GM10266 (cell line): ENCODE measurements around the gene CFAP99.
"Not testable (repeated sequence)": the region's sequence is repeated elsewhere in the genome, so short reads cannot be mapped to it uniquely, and the experiment has no call there.

Source experiments
- DNase-seq: peaks from one replicate; pipeline ENCODE4 v3.0.0; 2012; ENCODE audit errors: extremely low spot score
- CTCF ChIP-seq: IDR thresholded peaks from 2 replicates; pipeline ENCODE4 v1.5.1; 2012; ENCODE audit warnings: mild to moderate bottlenecking, low read depth; ENCODE audit not compliant: control insufficient read depth, insufficient read depth; ENCODE audit errors: missing control alignments

The CFAP99 gene

DNA sequence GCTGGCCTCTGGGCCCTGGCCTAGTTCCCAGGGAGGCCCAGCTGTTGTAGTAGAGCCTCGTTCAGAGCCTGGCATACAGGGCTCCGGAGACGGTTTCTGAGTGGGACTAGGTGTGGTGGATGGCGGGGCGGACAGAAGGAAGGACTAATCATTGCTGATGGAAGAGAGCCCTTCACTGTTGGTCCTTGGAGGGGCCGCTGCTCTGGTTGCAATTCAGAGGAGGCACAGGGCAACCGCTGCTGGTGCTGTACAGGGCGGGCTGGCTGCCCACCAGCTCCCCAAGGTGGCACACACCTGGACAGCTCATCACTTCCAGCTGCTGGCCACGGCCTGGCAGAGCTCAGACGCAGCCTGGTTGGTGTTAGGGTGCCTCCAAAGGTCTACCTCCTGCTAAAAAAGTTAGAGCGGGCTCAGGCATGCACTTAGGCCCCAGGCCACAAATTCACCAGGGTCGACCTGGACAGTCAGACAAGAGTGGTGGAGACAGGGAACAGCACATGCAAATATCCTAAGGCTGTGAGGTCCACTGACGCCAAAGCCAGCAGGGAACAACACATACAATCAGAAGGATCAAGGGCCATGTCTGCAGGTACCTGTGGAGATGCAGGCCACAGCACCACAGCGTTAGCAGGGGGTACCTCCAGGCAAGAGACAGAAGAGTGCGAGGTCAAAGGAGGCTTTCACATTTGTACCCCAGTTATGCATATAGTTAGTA lies 42.6 kb downstream of the CFAP99 start:
- TF ChIP-seq CTCF = no peak
- no peak for DNase-seq

DNA sequence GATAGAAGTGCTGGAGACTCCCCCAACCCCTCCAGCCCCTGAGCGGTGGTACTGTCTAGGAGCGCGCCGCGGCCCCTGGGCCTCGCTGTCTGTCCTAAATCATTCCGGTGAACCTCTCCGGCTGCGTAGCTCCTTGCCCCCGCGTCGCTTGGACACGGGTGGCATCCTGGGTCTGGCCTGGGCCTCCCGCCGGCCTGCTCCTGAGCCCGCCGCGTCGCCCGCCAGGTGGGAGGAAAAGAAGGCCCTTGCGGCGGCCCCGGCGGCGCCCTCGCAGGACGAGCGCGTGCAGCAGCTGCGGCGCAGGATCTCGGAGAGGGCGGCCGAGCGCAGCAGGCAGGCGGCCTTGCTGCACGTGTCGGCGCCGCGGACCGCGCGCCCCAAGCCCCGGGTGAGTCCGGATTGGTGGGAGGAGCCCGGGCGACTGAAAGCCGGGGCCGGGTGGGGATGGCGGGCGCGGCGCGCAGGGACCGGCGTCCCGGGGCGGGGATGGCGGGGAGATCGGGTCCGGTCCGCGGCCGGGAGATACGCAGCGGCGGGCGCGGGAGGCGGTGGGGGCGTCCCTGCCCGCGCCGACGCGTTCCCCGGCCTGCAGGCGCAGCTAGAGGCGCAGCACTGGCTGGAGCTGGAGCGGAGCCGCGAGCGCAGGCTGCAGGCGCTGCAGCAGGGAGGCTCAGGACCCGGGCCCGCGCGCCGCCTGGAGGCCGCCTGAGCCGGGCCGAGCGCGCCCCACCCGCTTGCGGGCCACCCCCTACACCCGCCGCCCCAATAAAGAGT lies 43.6 kb downstream of the CFAP99 start:
- TF ChIP-seq CTCF = peak; percentile 64

GRCh38 chr4:2462992-2463762 lies 44.4 kb downstream of the CFAP99 start:
- DNase-seq = no peak
- TF ChIP-seq CTCF = no peak

More for the DNA sequence above, 43.6 kb downstream of the CFAP99 start:
- DNase-seq = peak; percentile 90

GRCh38 chr4:2465032-2465431 lies 46.3 kb downstream of the CFAP99 start:
- TF ChIP-seq CTCF = no peak
- no peak for DNase-seq

DNA sequence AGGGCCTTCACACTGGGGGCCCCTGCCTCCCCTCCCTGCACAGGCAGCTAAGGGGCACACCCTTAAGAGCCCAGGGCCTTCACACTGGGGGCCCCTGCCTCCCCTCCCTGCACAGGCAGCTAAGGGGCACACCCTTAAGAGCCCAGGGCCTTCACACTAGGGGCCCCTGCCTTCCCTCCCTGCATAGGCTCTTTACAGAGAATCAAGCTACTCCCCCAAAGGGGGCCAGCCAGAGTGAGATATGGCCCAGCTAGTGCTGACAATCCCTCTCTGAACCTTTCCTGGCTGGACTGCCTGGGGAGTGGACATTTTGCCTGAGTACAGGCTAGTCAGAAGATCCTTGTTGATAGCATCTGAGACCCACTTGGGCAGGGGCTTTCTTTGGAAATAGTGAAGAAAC lies 46.8 kb downstream of the CFAP99 start:
- not testable (repeated sequence) for DNase-seq

DNA sequence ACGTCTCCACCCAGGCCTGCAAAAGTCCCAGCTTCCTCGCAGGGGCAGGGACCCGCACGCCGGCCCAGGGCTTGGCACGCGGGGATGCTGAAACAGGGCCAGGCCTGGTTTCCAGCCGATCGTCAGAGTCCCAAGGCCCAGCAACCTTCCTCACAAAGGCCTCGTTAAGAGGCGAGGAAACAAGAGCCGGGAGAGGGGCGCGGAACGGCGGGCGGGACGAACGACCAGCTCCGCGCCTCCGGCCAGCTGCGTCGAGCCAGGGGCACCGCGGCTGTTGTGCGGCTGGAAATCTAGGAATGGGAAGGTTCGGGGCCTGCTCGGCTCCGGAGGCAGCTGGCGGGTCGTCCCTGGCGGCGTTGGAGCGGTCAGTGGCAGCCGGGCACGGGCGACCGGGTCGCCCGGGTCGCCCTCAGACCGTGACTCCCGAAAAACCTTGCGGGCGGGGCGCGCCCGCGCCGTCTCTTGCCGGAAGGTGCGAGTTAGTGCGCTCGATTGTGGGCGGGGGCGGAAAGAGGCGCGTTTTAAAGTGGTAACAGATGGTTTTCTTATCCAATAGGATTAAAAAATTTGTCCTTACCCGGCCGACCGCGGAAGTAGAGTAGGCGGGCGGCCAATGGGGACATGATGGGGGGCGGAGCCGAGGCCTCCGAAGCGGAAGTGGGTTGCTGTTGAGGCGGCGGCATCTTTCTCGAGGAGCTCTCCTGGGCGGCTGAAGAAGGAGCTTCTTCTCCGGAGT lies 49.9 kb downstream of the CFAP99 start, which contains the start of gene RNF4:
Gene RNF4, plus strand, starts transcription at position 651 of the 736 bp plus-strand sequence. CDS start 21,388 bp downstream, outside the sequence.
- no peak for TF ChIP-seq CTCF
- DNase-seq = peak; percentile 99
